K562 (cell line): ENCODE results near the gene ACRV1.

ENCODE experiments used
- JUN ChIP-seq, 2 experiments: sonication (generic) in 1 of 2; formaldehyde crosslinking in 1 of 2; IDR thresholded peaks; 2 replicates each; pipeline versions ENCODE4 v1.6.1 to v1.8.0; 2012 to 2022; ENCODE audit warnings: borderline replicate concordance in 2 of 2, mild to moderate bottlenecking in 2 of 2, improper control_type of control experiment in 1 of 2, low read depth in 1 of 2, low read length in 1 of 2, missing genetic modification reagents in 1 of 2
- MYBL2 ChIP-seq, 2 experiments: fragments of 450-650 bp in 1 of 2; sonication (generic) in 1 of 2; formaldehyde crosslinking in 1 of 2; IDR thresholded peaks; 2 replicates each; pipeline versions ENCODE4 v1.6.1 to v1.8.1; 2017 to 2022; ENCODE audit warnings: borderline replicate concordance in 1 of 2, inconsistent platforms in 1 of 2, low read depth in 1 of 2, mild to moderate bottlenecking in 1 of 2, missing genetic modification reagents in 1 of 2, moderate library complexity in 1 of 2
- POLR2A ChIP-seq: fragments of 450-650 bp; conservative IDR thresholded peaks from 2 replicates; pipeline ENCODE4 v1.6.1; 2016
- ZBTB8A ChIP-seq: fragments of 450-650 bp; IDR thresholded peaks from 2 replicates; pipeline ENCODE4 v1.6.1; 2018; ENCODE audit warnings: mild to moderate bottlenecking, moderate library complexity; ENCODE audit not compliant: partially characterized antibody
- TF ChIP-seq, protein P1 (sequence below), 3 experiments: IDR thresholded peaks in 2 of 3; conservative IDR thresholded peaks in 1 of 3; 2 replicates each; pipeline ENCODE4 v1.5.1; 2011 to 2012; ENCODE audit warnings: low read length in 3 of 3, mild to moderate bottlenecking in 3 of 3, control low read depth in 2 of 3, improper control_type of control experiment in 1 of 3, inconsistent platforms in 1 of 3, low read depth in 1 of 3, mixed read lengths in 1 of 3, moderate library complexity in 1 of 3; ENCODE audit not compliant: insufficient read depth in 2 of 3
- TF ChIP-seq, protein P2 (sequence below): sonication (generic); formaldehyde crosslinking; IDR thresholded peaks from 2 replicates; pipeline ENCODE4 v1.8.1; 2023; ENCODE audit warnings: mild to moderate bottlenecking, missing genetic modification reagents

DNA sequence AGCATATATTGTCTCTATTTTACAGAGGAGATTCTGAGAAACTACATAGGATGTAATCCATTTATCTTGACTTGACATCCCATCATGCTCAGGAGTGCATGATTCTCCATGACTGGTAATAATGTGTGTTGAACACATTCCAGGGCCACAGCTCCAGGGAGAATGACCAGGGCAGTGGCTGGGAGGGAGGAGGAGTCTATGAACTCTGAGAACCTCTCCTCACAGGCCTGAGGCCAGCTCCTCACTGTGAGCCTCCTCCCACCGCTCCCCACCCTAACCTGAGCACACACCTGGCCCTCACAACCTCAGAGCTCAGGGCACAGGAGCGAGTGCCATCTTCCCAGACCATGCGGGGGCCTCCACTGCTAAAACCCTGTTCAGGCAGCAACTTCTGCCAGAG, 8.0 kb upstream of the ACRV1 start:
- TF ChIP-seq ZBTB8A (no peak), MYBL2 (IDR thresholded peaks at IDR 0.05; ENCODE audit: low read depth) (no peak), MYBL2 (CRISPR knock-in tag; IDR thresholded peaks at IDR 0.05; ENCODE audit: borderline replicate concordance) (no peak), JUN (IDR thresholded peaks at IDR 0.05; ENCODE audit: borderline replicate concordance, low read depth, low read length) (no peak), JUN (CRISPR knock-in tag; IDR thresholded peaks at IDR 0.05; ENCODE audit: borderline replicate concordance) (no peak), POLR2A (no peak)
- TF ChIP-seq, protein P1, sequence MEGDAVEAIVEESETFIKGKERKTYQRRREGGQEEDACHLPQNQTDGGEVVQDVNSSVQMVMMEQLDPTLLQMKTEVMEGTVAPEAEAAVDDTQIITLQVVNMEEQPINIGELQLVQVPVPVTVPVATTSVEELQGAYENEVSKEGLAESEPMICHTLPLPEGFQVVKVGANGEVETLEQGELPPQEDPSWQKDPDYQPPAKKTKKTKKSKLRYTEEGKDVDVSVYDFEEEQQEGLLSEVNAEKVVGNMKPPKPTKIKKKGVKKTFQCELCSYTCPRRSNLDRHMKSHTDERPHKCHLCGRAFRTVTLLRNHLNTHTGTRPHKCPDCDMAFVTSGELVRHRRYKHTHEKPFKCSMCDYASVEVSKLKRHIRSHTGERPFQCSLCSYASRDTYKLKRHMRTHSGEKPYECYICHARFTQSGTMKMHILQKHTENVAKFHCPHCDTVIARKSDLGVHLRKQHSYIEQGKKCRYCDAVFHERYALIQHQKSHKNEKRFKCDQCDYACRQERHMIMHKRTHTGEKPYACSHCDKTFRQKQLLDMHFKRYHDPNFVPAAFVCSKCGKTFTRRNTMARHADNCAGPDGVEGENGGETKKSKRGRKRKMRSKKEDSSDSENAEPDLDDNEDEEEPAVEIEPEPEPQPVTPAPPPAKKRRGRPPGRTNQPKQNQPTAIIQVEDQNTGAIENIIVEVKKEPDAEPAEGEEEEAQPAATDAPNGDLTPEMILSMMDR (IDR thresholded peaks at IDR 0.05 in 2 of 3, conservative IDR thresholded peaks at IDR 0.05 in 1 of 3; ENCODE audit: insufficient read depth in 2 of 3, low read depth in 1 of 3, low read length in 3 of 3): no peak
- TF ChIP-seq, protein P2, sequence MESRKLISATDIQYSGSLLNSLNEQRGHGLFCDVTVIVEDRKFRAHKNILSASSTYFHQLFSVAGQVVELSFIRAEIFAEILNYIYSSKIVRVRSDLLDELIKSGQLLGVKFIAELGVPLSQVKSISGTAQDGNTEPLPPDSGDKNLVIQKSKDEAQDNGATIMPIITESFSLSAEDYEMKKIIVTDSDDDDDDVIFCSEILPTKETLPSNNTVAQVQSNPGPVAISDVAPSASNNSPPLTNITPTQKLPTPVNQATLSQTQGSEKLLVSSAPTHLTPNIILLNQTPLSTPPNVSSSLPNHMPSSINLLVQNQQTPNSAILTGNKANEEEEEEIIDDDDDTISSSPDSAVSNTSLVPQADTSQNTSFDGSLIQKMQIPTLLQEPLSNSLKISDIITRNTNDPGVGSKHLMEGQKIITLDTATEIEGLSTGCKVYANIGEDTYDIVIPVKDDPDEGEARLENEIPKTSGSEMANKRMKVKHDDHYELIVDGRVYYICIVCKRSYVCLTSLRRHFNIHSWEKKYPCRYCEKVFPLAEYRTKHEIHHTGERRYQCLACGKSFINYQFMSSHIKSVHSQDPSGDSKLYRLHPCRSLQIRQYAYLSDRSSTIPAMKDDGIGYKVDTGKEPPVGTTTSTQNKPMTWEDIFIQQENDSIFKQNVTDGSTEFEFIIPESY (CRISPR knock-in tag): no peak
